Amniotic stem cell (primary cell): ENCODE measurements around the gene CNNM2.
"Not testable (repeated sequence)": the region's sequence is repeated elsewhere in the genome, so short reads cannot be mapped to it uniquely, and the experiment has no call there.

ENCODE experiments used
- DNase-seq: peaks from one replicate; lab custom pipeline; 2025; lab: John Stamatoyannopoulos, UW

Gene CNNM2

DNA sequence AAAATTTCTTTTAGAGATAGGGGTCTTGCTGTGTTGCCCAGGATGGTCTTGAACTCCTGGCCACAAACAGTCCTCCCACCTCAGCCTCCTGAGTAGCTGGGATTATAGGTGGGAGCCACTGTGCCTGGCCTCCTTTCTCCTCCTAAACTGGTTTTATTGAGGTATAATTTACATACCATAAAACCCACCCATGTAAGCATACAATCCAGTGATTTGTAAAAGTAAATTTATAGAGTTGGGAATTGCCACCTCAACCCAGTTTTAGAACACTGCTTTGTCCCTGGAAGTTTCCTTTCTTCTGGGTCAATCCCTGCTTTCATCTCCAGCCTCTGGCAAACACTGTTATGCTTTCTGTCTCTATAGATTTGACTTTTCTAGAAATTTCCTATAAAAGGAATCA is 49.0 kb downstream of the CNNM2 start:
- no peak for DNase-seq

DNA sequence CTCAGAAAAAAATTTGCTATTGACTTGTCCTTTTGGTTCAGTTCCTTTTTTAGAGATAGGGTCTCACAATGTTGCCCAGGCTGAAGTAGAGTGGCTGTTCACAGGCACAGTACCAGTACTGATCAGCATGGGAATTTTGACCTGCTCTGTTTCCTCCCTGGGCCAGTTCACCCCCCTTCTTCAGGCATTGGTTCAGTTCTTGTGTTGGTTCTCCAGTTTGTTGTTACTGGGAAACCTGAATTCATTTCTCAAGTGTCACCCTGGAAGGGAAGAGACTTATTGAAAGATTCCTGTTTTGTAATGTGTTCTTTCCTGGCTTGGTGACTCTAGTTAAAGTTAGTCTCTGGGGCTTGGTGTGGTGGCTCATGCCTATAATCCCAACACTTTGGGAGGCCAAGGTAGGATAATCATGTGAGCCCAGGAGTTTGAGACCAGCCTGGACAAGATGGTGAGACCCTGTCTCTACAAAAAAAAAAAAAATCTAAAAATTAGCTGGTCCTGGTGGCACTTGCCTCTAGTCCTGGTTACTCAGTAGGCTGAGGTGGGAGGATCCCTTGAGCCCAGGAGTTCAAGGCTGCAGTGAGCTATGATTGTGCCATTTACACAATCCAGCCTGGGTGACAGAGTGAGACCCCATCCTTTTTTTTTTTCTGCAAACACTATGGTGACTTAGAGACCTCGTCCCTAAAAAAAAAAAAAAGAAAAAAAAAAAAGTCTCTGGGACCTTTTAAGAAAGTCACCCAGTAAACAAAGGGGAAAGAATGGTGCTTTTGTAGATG is 52.7 kb downstream of the CNNM2 start:
- DNase-seq, result no peak

DNA sequence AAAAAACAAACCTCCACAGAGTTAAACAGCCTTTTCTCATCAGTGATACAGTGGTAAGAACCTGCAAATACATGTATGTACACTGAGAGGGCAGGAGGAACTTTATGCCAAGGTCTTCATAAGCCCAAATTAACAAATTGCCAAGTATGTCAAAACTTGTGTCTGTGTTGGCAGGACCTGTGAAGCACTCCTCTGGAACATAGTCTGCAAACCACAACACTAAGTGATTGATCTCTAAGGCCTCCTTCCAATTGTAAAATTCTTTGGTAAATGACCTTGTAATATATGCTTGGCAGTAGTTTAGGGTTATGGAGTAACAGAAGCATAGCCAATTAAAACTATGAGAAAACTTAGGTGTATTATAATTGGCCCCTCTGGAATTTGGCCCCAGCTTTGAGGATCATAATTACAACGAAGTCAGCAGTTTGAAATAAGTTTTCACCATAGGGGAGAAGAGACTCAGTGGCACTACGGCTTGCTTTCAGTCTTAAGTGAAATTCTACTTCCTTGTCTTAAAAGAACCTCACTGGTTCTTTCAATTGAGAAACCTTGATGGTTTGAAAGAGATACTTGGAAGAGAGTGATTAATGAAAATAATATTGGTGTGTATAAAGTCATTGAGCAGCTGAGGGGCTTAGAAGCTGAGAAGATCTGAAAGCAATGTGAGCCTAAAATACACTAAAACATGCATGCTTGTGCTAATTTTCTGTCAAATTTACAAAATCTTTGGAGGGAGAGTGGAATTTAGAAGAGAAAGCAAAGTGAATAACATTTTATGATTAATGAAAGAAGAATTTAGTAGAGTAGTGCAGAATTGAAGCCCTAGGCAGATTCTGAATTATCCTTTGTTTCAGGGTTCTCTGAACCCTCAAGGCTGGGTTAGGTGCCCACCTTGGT is 57.6 kb downstream of the CNNM2 start:
- no peak for DNase-seq

DNA sequence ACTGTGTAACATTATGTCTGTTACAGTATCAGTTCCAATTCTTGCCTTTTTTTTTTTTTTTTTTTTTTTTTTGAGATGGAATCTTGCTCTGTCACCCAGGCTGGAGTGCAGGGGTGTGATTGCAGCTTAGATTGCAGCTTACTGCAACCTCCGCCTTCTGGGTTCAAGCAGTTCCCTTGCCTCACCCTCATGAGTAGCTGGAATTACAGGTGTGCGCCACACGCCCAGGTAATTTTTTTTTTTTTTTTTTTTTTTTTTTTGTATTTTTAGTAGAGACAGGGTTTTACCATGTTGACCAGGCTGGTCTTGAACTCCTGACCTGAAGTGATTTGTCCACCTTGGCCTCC is 58.3 kb downstream of the CNNM2 start:
- DNase-seq, result not testable (repeated sequence)

DNA sequence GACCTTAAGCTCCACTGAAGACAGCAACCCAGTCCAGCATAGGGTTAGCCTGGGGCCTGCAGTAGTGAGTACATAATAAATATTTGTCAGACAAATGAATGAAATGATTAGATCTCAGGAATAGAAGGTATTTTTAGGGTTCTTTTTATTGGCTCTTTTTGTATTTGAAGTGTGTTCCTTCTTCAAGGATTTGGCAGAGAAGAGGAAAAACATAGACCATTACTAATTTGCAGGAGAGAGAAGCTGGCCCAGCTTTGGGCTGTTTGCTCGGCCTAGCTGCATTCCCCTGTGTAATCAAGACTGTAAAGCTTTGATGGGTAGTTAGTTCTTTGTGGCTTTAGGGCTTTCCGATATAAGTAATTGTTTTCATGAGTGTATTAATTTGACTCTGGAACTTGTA is 64.2 kb downstream of the CNNM2 start:
- DNase-seq, result no peak

DNA sequence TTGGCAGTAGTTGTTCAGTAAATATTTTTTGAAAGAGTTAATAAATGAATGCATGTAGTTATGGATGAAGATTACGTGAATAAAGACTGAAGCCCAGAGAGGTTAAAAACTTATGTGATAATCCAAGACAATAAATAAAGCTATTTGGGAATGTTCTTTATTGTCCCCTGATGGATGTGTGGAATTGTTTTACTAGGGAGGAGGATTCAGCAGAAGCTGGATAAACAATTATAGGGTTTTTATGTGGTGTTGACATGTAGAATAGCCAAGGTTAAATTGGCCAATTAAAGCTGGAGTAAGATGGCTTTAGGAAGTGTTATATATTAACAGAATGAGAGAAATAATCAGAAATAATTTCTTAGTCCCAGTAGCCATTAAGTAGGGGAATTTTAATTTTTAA is 66.0 kb downstream of the CNNM2 start:
- no peak for DNase-seq

DNA sequence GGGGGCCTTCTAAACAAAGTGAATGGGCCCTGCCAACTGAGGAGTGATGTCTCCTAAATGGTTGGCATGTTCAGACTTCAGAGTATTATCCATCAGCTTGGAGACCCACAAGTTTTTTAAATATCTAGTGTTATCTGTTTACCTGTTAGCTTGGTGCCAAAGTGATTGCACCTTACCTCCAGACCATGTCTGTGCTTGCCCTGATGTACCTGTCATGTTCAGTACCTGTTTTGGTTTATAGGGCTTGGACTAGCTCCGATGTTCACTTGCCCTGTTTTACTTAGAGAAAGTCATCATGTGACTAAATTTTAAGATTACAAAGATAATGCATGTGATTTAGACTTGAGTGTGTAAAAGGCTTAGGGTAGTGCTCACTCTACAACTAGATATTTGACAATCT is 67.7 kb downstream of the CNNM2 start:
- DNase-seq, result no peak

DNA sequence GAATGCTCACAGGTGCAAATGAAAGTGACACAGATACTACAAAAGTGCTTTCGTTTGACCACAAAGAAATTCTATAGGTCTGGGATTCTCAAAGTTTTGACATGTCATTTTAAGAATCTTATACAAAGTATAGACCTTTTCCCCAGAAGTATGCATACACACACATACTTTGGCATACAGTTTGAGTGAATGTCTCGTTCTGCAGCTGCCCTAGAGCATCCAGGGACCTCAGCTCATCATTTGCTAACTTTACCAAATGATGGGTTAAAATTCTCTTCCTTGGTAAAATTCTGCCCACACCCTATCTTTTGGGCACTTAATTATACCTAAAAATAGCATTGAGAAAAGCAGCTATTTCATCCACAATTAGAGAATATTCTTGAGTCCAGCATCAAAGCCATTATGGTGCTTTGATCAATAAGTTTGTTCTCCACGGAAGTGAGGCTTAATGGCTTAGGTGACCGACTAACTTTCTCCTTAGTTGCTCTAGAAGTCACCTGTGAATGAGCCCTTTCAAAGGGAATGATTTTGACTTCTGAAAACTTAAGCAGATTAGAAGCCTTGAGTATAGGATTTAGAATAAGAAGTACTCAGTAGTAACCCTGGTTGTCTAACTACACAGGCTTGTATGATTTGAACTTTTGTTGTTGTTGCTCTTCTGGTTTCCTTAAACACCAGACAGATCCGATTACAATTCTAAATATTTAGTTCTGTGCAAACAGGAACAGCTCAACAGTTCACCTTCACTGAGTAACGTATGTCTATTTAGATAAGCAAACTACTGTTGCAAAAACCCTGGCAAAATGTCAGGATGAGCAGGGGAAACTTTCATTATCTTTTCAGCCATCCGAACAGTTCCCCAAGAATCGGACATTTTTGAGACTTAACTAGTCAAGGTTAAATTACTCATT is 70.6 kb downstream of the CNNM2 start:
- DNase-seq, result peak; percentile 47

DNA sequence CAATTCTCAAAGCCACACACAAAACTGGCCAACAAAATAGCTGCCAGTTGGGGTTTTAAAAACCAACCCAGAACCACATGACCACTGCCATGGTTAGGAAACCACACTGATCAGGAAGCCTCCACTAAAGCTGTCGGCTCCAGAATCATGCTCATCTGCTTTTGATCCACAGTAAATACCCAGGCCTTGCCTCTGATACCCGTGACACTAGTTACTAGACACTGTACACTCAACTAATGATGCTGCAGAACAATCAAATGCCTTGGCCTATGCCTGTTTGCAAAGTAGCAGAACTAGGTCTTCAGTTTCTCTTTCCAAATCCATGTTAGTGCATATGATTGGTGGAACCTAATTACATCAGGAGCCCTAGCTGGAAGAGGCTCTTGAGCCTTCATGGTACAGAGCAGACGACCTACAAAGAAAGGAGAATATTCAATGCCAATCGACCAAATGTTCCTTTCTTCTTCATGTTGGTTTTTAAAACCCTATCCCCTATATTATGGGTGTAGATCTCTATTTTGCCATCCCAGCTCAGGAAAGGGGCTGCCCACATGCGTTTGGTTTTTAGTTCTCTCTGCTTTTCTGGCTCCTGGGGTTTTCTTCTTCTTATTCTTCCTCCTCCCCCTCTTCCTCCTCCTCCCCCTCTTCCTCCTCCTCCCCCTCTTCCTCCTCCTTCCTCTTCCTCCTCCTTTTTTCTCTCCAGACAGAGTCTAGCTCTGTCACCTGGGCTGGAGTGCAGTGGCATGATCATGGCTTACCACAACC is 76.6 kb downstream of the CNNM2 start:
- no peak for DNase-seq

DNA sequence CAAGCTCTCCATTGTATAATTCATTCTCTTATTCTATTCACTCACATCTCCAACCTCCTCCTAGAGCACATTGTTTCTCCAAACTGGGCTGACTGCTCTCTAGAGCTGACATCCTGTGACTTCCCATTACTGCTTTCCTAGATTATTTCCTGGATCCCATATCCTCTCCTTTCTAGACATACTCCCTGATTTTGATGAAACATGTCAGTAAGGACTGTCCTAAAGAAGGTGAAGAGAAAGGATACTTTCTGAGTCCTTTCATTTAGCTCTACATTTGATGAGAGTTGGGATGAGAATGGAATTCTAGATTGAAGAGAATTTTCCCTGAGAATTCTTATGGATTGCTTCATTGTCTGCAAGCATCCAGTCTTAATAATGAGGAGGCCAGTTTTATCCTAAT is 78.8 kb downstream of the CNNM2 start:
- DNase-seq, result no peak

DNA sequence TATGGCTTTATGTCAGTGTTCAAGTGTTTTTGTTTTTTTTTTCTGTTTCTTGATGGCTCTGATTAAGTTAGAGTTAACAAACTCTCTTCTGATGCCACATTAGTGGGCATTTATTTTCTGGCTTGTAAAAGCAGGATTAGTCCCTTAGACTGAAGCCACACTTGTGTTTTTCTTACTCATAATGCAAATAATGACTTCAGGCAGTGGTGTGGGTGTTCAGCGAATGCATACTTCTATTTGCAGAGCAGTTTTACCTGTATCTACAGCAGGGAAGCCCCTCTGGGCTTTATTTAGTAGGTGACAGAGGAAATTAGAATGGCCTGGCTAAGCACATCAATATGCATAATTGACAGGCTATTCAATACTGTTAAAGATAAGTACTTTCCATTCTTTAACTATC is 79.9 kb downstream of the CNNM2 start:
- DNase-seq, result no peak

DNA sequence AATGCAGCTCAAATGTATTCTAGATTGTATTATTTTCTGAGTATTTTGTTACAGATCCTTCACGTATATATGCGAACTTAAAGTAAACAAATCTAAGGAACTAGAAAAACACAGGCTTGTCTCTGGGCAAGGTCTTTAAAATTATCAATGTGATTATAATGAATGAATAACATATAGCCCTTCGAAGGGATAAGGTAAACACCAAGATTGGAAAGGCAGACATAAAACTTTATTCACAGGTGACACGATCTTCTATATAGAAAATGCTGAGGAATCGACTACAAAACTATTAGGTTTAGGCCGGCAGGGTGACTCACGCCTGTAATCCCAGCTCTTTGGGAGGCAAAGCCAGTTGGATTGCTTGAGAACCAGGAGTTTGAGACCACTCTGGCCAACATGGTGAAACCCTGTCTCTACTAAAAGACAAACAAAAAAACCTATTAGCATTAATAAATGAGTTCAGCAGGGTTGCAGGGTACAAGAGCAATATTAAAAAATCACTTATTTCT is 80.4 kb downstream of the CNNM2 start:
- DNase-seq, result no peak

DNA sequence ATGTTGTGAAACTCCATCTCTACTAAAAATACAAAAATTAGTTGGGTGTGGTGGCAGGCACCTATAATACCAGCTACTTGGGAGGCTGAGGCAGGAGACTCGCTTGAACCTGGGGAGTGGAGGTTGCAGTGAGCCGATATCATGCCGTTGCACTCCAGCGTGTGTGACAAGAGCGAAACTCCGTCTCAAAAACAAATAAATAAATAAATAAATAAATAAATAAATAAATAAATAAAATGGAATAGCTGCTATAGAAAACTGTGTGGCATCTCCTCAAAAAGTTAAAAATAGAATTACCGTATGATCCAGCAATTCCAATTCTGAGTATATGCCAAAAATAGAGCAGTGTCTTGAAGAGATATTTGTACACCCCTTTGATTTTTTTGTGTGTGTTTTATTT is 82.0 kb downstream of the CNNM2 start:
- DNase-seq, result not testable (repeated sequence)

DNA sequence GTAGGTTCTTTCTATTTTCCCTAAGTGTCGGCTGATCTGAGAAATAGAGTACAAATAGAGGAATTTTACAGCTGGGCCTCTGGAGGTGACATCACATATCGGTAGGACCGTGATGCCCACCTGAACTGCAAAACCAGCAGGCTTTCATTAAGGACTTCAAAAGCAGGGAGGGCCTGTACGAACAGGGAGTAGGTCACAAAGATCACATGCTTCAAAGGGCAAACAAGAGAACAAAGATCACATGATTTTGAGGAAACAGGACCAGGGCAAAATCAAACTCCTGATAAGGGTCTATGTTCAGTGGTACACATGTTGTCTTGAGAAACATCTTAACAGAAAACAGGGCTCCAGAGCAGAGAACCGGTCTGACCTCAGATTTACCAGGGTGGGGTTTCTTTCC is 88.9 kb downstream of the CNNM2 start:
- DNase-seq, result no peak

DNA sequence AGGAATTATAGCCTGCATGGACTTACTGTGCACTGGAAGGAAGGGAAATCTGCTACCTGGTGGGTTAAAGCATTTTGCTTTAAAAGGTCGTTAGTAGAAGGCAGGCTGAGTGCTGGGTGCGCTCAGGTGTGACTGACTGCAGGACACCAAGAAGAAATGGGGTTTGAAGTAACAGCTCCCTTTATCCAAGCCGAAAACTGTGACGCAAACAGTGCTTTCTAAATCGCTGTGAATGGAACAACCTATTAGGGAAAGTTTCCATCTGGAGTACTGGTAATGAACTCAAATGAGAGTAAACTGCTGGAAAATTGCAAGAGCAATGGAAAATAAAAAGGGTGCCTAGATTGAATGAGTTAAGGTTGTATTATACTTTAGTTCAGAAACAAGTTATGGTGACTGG is 95.3 kb downstream of the CNNM2 start:
- no peak for DNase-seq

DNA sequence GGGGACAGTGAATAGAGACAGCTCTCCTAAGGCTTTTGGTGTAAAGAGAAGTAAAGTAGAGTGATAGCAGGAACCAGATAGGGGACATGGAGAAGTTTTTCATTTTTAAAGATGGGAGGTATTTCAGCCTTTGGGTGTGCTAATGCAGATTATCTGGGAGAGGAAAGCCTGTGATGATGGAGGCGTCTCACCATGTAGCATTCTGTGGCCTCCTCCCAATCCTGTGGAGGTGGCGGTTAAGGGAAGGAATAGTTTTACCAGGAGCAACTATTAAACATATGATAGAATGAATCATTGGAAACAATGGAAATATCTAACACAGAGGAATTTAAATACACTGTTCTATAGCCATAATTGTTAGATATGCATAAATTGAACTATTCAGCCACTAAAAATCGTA is 101.3 kb downstream of the CNNM2 start:
- no peak for DNase-seq

DNA sequence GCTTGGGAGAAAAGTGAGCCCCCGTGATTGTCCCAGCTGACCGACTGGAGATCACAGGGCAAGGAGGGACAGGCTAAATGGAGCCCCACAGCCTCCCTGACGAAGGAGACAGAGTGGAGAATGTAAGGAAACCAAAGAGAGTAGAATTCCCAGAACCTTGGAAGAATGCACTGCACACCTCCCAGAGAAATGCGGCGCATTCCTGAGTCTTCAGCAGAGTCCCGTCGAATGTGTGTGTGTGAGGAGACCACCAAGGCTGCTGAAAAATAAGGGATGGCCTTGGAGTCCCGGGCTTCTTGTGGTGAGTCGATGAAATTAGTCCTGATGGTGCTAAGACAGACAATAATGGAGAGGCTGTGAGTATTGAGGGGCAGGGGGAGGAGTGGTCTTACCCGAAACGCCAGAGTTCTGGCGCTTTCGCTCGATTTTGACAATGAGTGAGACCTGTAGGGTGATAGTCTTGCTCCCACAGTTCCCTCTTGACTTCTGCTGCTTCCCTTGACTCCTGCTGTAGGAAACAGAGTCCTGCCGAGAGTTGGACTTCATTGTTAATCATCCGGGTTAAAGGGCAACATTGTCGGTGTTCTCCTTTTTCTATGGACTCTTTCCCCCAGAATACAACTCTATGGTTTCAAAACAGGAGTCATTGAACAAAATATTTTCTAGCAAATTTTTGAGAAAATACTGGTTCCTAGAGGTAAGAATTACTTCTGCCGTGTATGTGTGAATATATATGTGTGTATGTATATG is 103.2 kb downstream of the CNNM2 start:
- no peak for DNase-seq

DNA sequence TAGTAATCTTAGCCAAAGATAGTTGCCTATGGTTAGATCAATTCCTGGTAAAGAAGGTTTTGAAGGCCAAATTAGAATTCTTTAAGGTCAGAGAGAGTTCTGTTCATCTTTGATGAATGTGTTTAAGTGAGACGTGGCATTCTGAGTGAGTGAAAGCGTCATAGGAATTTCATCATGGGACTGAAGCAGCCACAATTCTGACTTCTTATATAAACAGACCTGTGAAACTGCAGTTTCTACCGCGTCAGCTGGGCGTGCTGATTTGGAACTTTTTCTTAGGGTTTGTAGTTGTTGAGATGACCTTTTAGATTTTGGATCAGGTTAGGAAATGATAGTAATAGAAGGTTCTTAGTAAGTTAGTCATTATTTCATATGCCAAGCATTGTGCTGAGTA is 103.8 kb downstream of the CNNM2 start:
- DNase-seq, result no peak

DNA sequence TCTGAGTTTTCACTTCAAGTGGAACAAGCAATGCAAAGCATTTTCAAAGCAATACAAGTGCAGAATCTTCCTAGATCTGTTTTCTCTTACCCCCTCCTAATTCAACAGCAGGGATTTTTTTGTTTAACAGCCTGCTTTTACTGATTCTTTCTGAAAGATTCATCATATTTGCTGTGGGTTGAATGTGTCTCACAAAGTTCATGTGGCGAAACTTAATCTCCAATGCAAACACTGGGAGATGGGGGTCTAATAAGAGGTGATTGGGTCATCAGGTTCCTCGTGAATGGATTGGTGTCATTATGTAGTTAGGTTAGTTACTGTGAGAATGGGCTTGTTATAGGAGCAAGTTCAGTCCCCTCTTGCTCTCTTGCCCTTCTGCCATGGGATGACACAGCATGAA is 107.6 kb downstream of the CNNM2 start:
- DNase-seq, result no peak

DNA sequence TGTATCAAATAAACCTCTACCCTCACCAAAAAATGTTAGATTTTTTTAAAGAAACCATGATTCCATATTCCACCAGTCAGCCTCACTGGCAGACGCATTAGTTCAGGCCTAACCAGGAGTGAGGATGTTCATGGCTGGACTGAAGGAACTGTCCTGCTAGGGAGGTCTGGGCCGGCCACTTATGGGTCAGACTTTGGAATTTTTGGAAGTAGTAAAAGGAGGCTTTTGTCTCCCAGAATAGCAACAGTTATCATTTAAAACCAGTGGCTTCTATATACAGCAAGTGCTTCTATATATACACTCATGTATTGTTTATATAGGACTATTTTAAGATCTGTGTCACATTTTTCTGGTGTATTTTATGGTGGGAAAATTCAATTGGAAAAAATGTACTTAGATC is 120.5 kb downstream of the CNNM2 start:
- no peak for DNase-seq

DNA sequence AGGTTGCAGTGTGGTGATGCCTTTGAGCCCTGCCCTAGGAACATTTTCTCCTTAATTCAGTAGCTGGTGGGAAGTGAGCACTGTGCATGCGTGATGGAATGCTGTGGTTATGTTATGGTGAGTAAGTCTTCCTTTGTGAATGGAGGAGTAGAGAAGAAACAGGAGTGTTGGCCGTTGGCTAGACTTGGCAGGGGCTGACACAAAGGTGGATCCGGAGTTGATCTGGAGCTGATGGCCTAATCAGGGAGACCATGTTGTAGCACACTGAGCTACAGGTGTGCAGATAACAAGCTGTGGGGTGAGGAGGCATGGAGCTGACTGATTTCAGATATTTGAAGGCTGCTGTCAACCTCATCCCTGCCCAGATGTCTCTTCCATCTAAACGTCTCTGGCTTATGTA is 122.3 kb downstream of the CNNM2 start:
- DNase-seq, result no peak
